GM12801 (cell line): ENCODE measurements around the gene SLC25A39.

Experiments
- TF ChIP-seq, protein P1 (sequence below): IDR thresholded peaks from one replicate; pipeline ENCODE4 v1.5.1; 2011; ENCODE audit warnings: control low read depth; ENCODE audit not compliant: insufficient read length; ENCODE audit errors: extremely low read depth

SLC25A39 gene

DNA sequence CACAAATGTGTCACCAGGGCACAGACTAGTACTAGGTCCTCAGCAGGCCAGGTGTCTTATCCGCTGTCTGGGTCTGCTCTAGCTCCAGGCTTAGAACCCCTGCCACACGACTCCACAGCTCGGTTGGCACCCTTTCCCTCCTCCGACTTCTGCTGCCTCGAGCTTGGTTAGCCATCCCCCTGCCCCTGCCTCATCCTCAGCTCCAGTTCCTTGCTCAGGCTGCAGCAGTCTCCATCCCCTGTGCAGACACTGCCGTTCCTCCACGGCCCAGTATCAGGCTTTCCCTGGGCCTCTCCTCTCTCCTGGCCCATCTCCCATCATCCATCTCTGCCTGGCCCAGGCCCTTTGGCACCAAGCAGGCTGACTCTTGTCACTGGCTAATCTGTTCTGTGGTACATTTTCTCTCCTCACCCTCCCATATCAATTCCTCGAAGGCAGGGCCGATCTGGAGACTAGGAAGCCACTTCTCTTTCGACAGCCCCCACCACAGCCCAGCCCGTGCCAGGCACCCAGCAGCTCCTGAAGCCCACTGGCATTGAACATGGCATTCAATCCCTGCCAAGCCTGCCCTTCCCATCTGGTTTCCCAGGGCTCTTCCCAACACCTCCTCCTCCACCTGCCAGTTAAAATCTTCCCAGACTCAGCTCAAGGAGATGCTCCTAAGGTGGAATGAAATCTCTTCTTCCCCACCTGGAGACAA is 19.0 kb upstream of the SLC25A39 start:
- TF ChIP-seq, protein P1, sequence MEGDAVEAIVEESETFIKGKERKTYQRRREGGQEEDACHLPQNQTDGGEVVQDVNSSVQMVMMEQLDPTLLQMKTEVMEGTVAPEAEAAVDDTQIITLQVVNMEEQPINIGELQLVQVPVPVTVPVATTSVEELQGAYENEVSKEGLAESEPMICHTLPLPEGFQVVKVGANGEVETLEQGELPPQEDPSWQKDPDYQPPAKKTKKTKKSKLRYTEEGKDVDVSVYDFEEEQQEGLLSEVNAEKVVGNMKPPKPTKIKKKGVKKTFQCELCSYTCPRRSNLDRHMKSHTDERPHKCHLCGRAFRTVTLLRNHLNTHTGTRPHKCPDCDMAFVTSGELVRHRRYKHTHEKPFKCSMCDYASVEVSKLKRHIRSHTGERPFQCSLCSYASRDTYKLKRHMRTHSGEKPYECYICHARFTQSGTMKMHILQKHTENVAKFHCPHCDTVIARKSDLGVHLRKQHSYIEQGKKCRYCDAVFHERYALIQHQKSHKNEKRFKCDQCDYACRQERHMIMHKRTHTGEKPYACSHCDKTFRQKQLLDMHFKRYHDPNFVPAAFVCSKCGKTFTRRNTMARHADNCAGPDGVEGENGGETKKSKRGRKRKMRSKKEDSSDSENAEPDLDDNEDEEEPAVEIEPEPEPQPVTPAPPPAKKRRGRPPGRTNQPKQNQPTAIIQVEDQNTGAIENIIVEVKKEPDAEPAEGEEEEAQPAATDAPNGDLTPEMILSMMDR: no peak

DNA sequence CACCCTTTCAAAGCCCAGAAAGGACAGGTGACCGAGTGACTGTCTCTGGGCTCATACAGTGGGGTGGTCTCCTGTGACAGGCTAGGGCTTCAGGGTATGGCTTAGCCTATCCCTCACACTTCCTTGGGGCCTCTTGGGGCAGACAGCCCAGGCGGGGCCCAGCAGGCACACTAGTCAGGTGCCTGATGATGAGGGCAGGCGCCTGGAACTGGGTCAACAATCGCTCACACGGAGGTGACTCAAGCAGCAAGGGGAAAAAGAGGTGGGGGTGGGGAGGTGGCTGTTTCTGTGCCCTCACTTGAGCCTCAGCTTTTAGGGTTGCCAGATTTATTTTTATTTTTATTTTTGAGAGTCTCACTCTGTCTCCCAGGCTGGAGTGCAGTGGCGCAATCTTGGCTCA is 14.1 kb upstream of the SLC25A39 start:
- TF ChIP-seq, protein P1: no peak

GRCh38 chr17:44335968-44336367 is 11.3 kb upstream of the SLC25A39 start:
- TF ChIP-seq, protein P1: no peak

DNA sequence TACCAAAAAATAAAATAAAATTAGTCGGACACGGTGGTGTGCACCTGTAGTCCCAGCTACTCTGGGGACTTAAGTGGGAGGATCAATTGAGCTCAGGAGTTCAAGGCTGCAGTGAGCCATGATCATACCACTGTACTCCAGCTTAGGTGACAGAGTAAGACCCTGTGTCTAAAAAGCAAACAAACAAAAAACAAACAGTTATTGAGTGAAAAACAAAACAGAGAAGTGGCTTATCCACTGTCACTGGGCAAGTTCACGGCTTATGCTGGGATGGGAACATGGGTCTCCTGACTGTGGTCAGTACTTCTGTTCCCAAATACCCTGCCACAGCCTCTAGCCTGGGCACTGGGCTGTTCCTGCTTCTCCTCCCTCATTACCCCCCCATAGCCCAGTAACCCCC is 10.9 kb upstream of the SLC25A39 start:
- TF ChIP-seq, protein P1: no peak

DNA sequence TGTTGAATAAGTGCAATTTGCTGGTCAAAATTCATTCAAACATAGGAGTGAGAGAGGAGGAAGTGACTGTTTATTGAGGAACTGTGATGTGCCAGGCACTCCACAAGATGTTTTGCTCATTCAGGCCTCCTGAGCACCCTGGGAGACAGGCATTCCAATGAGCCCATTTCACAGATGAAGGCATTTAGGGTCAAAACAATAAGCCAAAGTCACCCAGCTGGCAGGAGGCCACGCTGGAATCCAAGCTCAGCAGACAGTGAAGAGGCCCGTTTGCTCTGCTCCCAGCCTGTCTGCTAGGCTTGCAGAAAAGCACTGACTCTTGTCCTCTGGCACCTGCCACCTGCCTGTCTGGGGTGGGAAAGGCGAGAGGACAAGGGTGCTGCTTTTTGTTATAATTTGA is 10.1 kb upstream of the SLC25A39 start:
- TF ChIP-seq, protein P1: no peak

- TF ChIP-seq, protein P1: no peak
Measured at GRCh38 chr17:44334315-44334714, 9.7 kb upstream of the SLC25A39 start.

GRCh38 chr17:44333371-44333770 is 8.7 kb upstream of the SLC25A39 start:
- TF ChIP-seq, protein P1: no peak
